GM18951 (cell line): ENCODE measurements around the gene ADORA1.

Experiments used
- POLR2A ChIP-seq: IDR thresholded peaks from 4 replicates; pipeline ENCODE4 v1.6.1; 2011; ENCODE audit warnings: mild to moderate bottlenecking; ENCODE audit not compliant: insufficient read length, insufficient read depth; ENCODE audit errors: extremely low read depth
- in situ Hi-C: fragments of 300-500 bp; cut with MboI; formaldehyde crosslinking; loops from one replicate; pipeline ENCODE4 v1.12.0; 2022; ENCODE audit warnings: low sequenced_read_pairs, mixed read lengths, inconsistent platforms; ENCODE audit not compliant: unreplicated experiment

Gene ADORA1

DNA sequence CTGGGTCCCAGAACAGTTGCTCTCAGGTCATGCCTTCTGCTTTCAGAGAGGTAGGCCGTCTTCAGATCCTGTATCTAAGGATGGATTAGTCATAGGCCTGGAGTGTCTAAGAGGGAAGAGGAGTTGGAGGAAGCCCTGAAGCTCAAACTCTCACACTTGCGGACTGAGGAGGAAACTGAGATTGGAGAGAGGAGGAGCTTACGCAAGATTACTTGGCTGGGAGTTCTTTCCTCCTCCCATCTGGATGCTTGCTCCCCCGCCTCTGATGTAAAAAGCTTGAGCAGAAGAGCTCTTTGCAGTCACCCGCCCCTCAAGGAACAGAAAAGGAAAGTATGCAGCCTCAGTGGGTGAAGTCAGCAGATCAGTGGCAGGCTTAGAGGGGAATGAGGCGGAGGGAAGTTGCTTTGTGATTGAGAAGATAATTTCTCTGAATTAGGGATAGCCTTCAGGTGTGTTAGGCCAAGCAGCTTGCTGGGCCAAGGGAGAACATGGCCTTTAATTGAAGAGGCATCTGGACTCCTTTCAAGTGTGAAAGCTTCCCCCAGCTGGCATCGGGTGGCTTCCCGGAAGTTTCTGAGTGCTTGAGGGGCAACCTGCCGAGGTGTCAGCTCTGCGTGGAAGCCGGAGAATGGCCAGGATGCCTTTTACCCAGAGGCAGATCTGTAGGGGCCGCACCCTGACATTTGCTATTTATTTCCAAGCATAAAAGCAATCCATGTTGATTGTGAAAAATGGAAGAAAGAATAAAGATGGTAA is 6.6 kb downstream of the ADORA1 start:
- in situ Hi-C loops, result no loop called here
- no peak for TF ChIP-seq POLR2A

GRCh38 chr1:203135636-203136305 is 8.2 kb downstream of the ADORA1 start:
- no peak for TF ChIP-seq POLR2A
- in situ Hi-C loops, result no loop called here

GRCh38 chr1:203136409-203137042 is 9.0 kb downstream of the ADORA1 start:
- TF ChIP-seq POLR2A, result no peak
- in situ Hi-C loops, result no loop called here

DNA sequence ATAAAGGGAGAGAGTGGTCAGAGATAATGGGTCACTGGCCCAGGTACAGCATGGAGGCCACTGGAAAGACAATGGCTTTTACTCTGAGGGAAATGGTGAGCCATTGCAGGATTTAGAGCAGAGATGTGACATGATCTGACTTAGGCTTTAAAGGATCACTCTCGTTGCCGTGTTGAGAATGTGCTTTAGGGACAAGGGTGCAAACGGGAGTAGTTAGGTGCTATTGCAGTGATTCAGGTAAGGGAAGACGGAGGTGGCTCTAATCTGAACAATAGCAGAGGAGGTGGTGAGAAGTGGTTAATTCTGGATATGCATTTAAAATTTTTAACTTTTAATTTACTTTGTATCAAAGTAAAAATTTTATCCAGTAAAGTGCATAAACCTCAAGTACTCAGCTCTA is 9.8 kb downstream of the ADORA1 start:
- TF ChIP-seq POLR2A, result no peak
- in situ Hi-C loops, result no loop called here

- TF ChIP-seq POLR2A, result no peak
- in situ Hi-C loops, result no loop called here
These were observed 10.5 kb downstream of the ADORA1 start for GRCh38 chr1:203138066-203138465.

DNA sequence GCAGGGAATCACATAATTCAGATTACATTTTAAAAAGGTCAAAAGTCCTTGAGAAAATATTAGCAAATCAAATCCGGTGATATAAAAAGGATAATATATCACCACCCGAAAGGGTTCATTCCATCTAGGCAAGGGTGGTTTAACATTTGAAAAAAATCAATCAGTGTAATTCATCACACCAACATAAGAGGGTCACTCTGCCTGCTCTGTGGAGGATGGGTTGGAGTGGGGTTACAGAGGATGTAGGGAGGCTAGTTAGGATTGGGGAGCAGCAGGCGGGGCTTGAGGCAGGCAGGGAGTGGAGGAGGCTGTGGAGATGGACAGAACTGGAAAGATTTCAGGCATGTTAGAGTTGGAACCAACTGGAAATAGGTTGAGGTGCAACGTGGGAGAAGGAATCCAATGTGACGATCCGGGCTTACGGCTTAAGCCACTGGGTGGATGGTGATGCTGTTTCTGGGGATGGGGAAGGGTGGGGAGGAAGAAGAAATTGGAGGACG is 12.5 kb downstream of the ADORA1 start:
- in situ Hi-C loops, result no loop called here

GRCh38 chr1:203140743-203141520 is 13.4 kb downstream of the ADORA1 start:
- in situ Hi-C loops, result no loop called here
- no peak for TF ChIP-seq POLR2A

More for the DNA sequence above, 12.5 kb downstream of the ADORA1 start:
- no peak for TF ChIP-seq POLR2A

GRCh38 chr1:203142124-203142523 is 14.6 kb downstream of the ADORA1 start:
- in situ Hi-C loops, result no loop called here
- TF ChIP-seq POLR2A, result no peak

- in situ Hi-C loops, result no loop called here
- no peak for TF ChIP-seq POLR2A
These were observed 15.3 kb downstream of the ADORA1 start for GRCh38 chr1:203142684-203143408.

- in situ Hi-C loops, result no loop called here
- no peak for TF ChIP-seq POLR2A
These were observed 16.1 kb downstream of the ADORA1 start for GRCh38 chr1:203143641-203144040.

DNA sequence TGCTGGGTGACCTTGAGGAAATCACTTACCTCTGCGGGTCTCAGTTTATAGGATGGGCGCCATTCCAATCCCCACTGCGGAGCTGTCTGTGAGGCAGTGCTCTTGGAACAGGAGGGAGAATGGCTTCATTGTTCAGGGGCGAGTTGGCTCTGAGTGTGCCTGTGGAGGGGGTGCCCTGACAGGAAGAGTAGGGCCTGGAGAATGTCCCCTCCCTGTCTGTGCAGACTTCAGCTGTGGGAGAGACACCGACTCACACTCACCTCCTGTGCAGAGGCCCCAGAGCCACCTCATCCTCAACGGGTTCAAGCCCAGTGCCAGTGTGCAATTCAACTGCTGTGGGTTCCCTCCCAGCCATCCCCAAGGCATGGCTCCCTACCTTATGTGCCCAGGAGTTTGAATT is 17.1 kb downstream of the ADORA1 start:
- TF ChIP-seq POLR2A, result no peak
- in situ Hi-C loops, result no loop called here

GRCh38 chr1:203145321-203146041 is 18.0 kb downstream of the ADORA1 start:
- no peak for TF ChIP-seq POLR2A
- in situ Hi-C loops, result no loop called here
